Measurements from ENCODE around the gene PRKCI. TPM values are rescaled to one million over a fixed set of nuclear protein-coding genes. Genes with fewer than 3 reads are reported as not detected.
A peak's percentile ranks its signal among the peaks of the same experiment; 100 is the strongest.

The PRKCI gene
- total RNA-seq, 1 experiment from 2014 or later, result 25.2 TPM

DNA sequence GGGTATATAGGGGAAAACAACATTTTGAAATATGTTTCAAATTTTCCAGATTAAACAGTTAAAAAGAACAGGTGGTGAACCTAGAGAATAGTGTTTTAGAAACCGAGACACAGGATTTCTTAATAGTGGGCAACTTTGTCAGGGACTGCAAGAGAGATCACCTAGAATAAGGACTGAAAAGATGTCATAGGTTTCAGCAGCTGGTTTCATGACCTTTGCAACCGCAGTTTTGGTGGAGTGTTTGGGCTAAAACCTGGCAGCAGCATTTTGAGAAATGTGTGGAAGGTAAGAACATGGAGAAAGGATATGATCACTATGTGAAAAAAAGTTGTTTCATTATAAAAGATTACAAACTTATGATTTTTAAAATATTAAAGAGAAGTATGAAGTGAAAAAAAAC, 34.9 kb downstream of the PRKCI start:
- peaks cover 16 to 32% of the 10 kb centered on the region in 2 experiments for H3K4me1 ChIP-seq (ENCODE audit: control insufficient read depth in 1 of 2, insufficient read depth in 2 of 2, low read length in 2 of 2)
- H3K9ac ChIP-seq (ENCODE audit: low read length), result no peak overlapping the region
- H3K36me3 ChIP-seq (ENCODE audit: control insufficient read depth in 1 of 2, insufficient read depth in 2 of 2, low read length in 2 of 2), result no peaks in the 10 kb centered on the region
- no peaks in the 10 kb centered on the region for H3K27me3 ChIP-seq (ENCODE audit: insufficient read depth, low read length)
- intact Hi-C loops (cut with micrococcal nuclease), result no loop called here
- peaks cover 27% of the 10 kb centered on the region for H3K79me2 ChIP-seq (ENCODE audit: insufficient read depth, low read length)
- ChIA-PET CTCF (no interaction called here), RAD21 (ENCODE audit: low non-redundant PET in 1 of 2, low total read pairs in 2 of 2, uncharacterized antibody in 2 of 2, unreplicated experiment in 2 of 2) (no interaction called here), POLR2A (no interaction called here)
- no peaks in the 10 kb centered on the region for H3K9me3 ChIP-seq (ENCODE audit: control insufficient read depth in 1 of 2, insufficient read depth in 1 of 2, low read depth in 1 of 2, low read length in 2 of 2)
- ATAC-seq (no peak), DNase-seq (ENCODE audit: low read depth, low spot score) (no peak)
- H3K27ac ChIP-seq (ENCODE audit: low read depth, low read length), result no peak overlapping the region
- no peak for TF ChIP-seq CTCF (IDR thresholded peaks at IDR 0.05 in 2 of 3, conservative IDR thresholded peaks at IDR 0.05 in 1 of 3; ENCODE audit: borderline replicate concordance in 1 of 3, insufficient read depth in 1 of 3, low read depth in 2 of 3, low read length in 2 of 3)
- no peak for TF ChIP-seq CBX3 (IDR thresholded peaks at IDR 0.05; ENCODE audit: low read depth)
- no peak for TF ChIP-seq EZH2 (IDR thresholded peaks at IDR 0.05)
- TF ChIP-seq CEBPB (IDR thresholded peaks at IDR 0.05; ENCODE audit: low read depth), result no peak
- TF ChIP-seq YY1 (IDR thresholded peaks at IDR 0.05; ENCODE audit: extremely low read depth, insufficient replicate concordance, low read depth, low read length), result no peak
- TF ChIP-seq RAD21 (IDR thresholded peaks at IDR 0.05; ENCODE audit: low read depth), result no peak
- TF ChIP-seq EZH2phosphoT487 (IDR thresholded peaks at IDR 0.05; ENCODE audit: borderline replicate concordance), result no peak
- no peak for TF ChIP-seq ZFX (IDR thresholded peaks at IDR 0.05)
- TF ChIP-seq ZNF274 (IDR thresholded peaks at IDR 0.05; ENCODE audit: low read depth, low read length), result no peak
- TF ChIP-seq SIN3A (IDR thresholded peaks at IDR 0.05; ENCODE audit: low read depth), result no peak
- TF ChIP-seq SP1 (IDR thresholded peaks at IDR 0.05; ENCODE audit: low read depth), result no peak
- TF ChIP-seq ELF1 (IDR thresholded peaks at IDR 0.05; ENCODE audit: borderline replicate concordance, low read depth), result no peak
- no peak for TF ChIP-seq SRF (IDR thresholded peaks at IDR 0.05; ENCODE audit: low read depth)
- TF ChIP-seq POLR2AphosphoS5 (IDR thresholded peaks at IDR 0.05; ENCODE audit: low read depth, low read length), result no peak
- no peaks in the 10 kb centered on the region for H3K9me2 ChIP-seq (ENCODE audit: insufficient read depth)
- BruUV-seq (replicated peaks), result no TSS peak
- H3K4me3 ChIP-seq (replicated peaks in 1 of 2; ENCODE audit: low read depth in 1 of 2, low read length in 2 of 2), result no peak overlapping the region
- no peaks in the 10 kb centered on the region for H4K20me1 ChIP-seq (ENCODE audit: insufficient read depth)
- H3K4me2 ChIP-seq (ENCODE audit: low read length), result peak overlapping the region; percentile 29
- H2AFZ ChIP-seq (ENCODE audit: low read depth, low read length, poor library complexity, severe bottlenecking), result no peak overlapping the region

All from HCT116 (cell line).